Measurements from ENCODE around the gene LCE1A. TPM values are rescaled to one million over a fixed set of nuclear protein-coding genes. Genes with fewer than 3 reads are reported as not detected.
A peak's percentile ranks its signal among the peaks of the same experiment; 100 is the strongest.

The LCE1A gene
- total and polyA plus RNA-seq, 2 of the 8 experiments (the other 6 are each of a cell fraction or from before 2014, with no cell fraction given), result not detected

GRCh38 chr1:152870831-152871730, 43.8 kb downstream of the LCE1A start (continued):
- TF ChIP-seq SP1 (IDR thresholded peaks at IDR 0.05; ENCODE audit: low read depth, low read length) (no peak), ZNF274 (IDR thresholded peaks at IDR 0.05; ENCODE audit: borderline replicate concordance, extremely low read depth, low read length) (no peak), RAD21 (IDR thresholded peaks at IDR 0.05 in 1 of 2, conservative IDR thresholded peaks at IDR 0.05 in 1 of 2; ENCODE audit: low read depth in 2 of 2, low read length in 2 of 2) (peak; percentile 72 to 85), BACH1 (IDR thresholded peaks at IDR 0.05; ENCODE audit: low read length) (no peak), JUN (IDR thresholded peaks at IDR 0.05; ENCODE audit: low read depth, low read length) (no peak)
